ENCODE data around the gene FAIM2. TPM values are rescaled to one million over a fixed set of nuclear protein-coding genes. Genes with fewer than 3 reads are reported as not detected.

The FAIM2 gene
- total and polyA plus RNA-seq, 2 donors (not counting 3 experiments of a cell fraction or from before 2014, with no cell fraction given) = 0.01 TPM; not detected in 1

GRCh38 chr12:49871263-49871561 is 32.5 kb downstream of the FAIM2 start:
- no peak for FAIRE-seq
- Histone ChIP-seq H3K36me3 (ENCODE audit: control insufficient read depth in 2 of 2, extremely low read depth in 1 of 2, insufficient read depth in 2 of 2, low read length in 2 of 2) (no peaks in the 10 kb centered on the region), H3K9ac (replicated peaks; ENCODE audit: extremely low read depth, insufficient read depth, low read length) (no peak overlapping the region), H3K4me2 (ENCODE audit: insufficient read depth, low read length) (no peak overlapping the region), H3K4me1 (ENCODE audit: control insufficient read depth, extremely low read depth, insufficient read depth, low read length) (peaks cover 20% of the 10 kb centered on the region), H3K79me2 (ENCODE audit: control insufficient read depth, insufficient read depth, low read length) (no peaks in the 10 kb centered on the region), H3K9me1 (replicated peaks; ENCODE audit: control insufficient read depth, extremely low read depth, insufficient read depth, low read length) (no peaks in the 10 kb centered on the region), H3K4me3 (replicated peaks in 1 of 3; ENCODE audit: insufficient read depth in 1 of 3, low read depth in 1 of 3, low read length in 3 of 3) (no peak overlapping the region), H3K9me3 (replicated peaks; ENCODE audit: control insufficient read depth, insufficient read depth, low read length) (no peaks in the 10 kb centered on the region), H3K27me3 (ENCODE audit: control insufficient read depth in 2 of 2, insufficient read depth in 2 of 2, low read length in 2 of 2) (peaks cover 0 to 6% of the 10 kb centered on the region in 2 experiments), H2AFZ (ENCODE audit: low read depth, low read length) (no peak overlapping the region), H3K27ac (ENCODE audit: insufficient read depth, low read depth, low read length) (no peak overlapping the region), H4K20me1 (replicated peaks; ENCODE audit: control insufficient read depth, extremely low read depth, insufficient read depth, low read length) (no peaks in the 10 kb centered on the region)
- POLR2A ChIA-PET = no interaction called here
- TF ChIP-seq, protein P1, sequence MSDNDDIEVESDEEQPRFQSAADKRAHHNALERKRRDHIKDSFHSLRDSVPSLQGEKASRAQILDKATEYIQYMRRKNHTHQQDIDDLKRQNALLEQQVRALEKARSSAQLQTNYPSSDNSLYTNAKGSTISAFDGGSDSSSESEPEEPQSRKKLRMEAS (IDR thresholded peaks at IDR 0.05; ENCODE audit: insufficient read depth, insufficient read length) = no peak
- TF ChIP-seq JUN (IDR thresholded peaks at IDR 0.05; ENCODE audit: borderline replicate concordance, insufficient read depth, insufficient read length, low read depth) = no peak
- dilution Hi-C loops (cut with MboI; ENCODE audit: extremely low pct_ligation_motif_present, low sequenced_read_pairs) (no loop called here), intact Hi-C loops (cut with micrococcal nuclease) (no loop called here)
- no peak for DNase-seq (ENCODE audit: low read depth, low spot score)
- CTCF ChIA-PET = interaction anchor here (2.4 kb wide), 1 partner anchor 96 kb away, joined by 12 read pairs; no protein-coding TSS in a partner anchor
- BruUV-seq (replicated peaks) = no TSS peak

- Histone ChIP-seq H3K9ac (replicated peaks; ENCODE audit: extremely low read depth, insufficient read depth, low read length) (no peak overlapping the region), H3K27me3 (ENCODE audit: control insufficient read depth in 2 of 2, insufficient read depth in 2 of 2, low read length in 2 of 2) (peaks cover 0 to 4% of the 10 kb centered on the region in 2 experiments), H2AFZ (ENCODE audit: low read depth, low read length) (no peak overlapping the region), H3K4me1 (ENCODE audit: control insufficient read depth, extremely low read depth, insufficient read depth, low read length) (peaks cover 20% of the 10 kb centered on the region), H3K4me3 (replicated peaks in 1 of 3; ENCODE audit: insufficient read depth in 1 of 3, low read depth in 1 of 3, low read length in 3 of 3) (no peak overlapping the region), H3K27ac (ENCODE audit: insufficient read depth, low read depth, low read length) (no peak overlapping the region), H3K79me2 (ENCODE audit: control insufficient read depth, insufficient read depth, low read length) (no peaks in the 10 kb centered on the region), H3K4me2 (ENCODE audit: insufficient read depth, low read length) (no peak overlapping the region), H4K20me1 (replicated peaks; ENCODE audit: control insufficient read depth, extremely low read depth, insufficient read depth, low read length) (no peaks in the 10 kb centered on the region), H3K9me3 (replicated peaks; ENCODE audit: control insufficient read depth, insufficient read depth, low read length) (no peaks in the 10 kb centered on the region), H3K9me1 (replicated peaks; ENCODE audit: control insufficient read depth, extremely low read depth, insufficient read depth, low read length) (no peaks in the 10 kb centered on the region), H3K36me3 (ENCODE audit: control insufficient read depth in 2 of 2, extremely low read depth in 1 of 2, insufficient read depth in 2 of 2, low read length in 2 of 2) (no peaks in the 10 kb centered on the region)
- BruUV-seq (replicated peaks) = no TSS peak
- dilution Hi-C loops (cut with MboI; ENCODE audit: extremely low pct_ligation_motif_present, low sequenced_read_pairs) (no loop called here), intact Hi-C loops (cut with micrococcal nuclease) (no loop called here)
- ChIA-PET POLR2A (no interaction called here), CTCF (interaction anchor here (0.7 to 2.4 kb wide), 4 partner anchors 49 to 103 kb away, joined by 3 to 12 read pairs (median 7); no protein-coding TSS in a partner anchor)
- FAIRE-seq (no peak), DNase-seq (ENCODE audit: low read depth, low spot score) (no peak)
- TF ChIP-seq, protein P2, sequence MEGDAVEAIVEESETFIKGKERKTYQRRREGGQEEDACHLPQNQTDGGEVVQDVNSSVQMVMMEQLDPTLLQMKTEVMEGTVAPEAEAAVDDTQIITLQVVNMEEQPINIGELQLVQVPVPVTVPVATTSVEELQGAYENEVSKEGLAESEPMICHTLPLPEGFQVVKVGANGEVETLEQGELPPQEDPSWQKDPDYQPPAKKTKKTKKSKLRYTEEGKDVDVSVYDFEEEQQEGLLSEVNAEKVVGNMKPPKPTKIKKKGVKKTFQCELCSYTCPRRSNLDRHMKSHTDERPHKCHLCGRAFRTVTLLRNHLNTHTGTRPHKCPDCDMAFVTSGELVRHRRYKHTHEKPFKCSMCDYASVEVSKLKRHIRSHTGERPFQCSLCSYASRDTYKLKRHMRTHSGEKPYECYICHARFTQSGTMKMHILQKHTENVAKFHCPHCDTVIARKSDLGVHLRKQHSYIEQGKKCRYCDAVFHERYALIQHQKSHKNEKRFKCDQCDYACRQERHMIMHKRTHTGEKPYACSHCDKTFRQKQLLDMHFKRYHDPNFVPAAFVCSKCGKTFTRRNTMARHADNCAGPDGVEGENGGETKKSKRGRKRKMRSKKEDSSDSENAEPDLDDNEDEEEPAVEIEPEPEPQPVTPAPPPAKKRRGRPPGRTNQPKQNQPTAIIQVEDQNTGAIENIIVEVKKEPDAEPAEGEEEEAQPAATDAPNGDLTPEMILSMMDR (IDR thresholded peaks at IDR 0.05; ENCODE audit: extremely low read depth in 1 of 2, insufficient read depth in 1 of 2, low read depth in 1 of 2, low read length in 2 of 2) = no peak
- TF ChIP-seq EZH2 (IDR thresholded peaks at IDR 0.05; ENCODE audit: borderline replicate concordance, low read depth, low read length, severe bottlenecking) = no peak
- no peak for TF ChIP-seq GATA2 (IDR thresholded peaks at IDR 0.05; ENCODE audit: insufficient read depth, insufficient read length, low read depth, low read length)
These were observed 33.0 kb downstream of the FAIM2 start for GRCh38 chr12:49870501-49871262.
